WTC11 (cell line): ENCODE data around the gene LYPD6. TPM values are rescaled to one million over a fixed set of nuclear protein-coding genes. Genes with fewer than 3 reads are reported as not detected.

Source experiments
- ATAC-seq: fragments of 200-7000 bp; cut with Tn5 transposase; 2 replicates; pipeline ENCODE4 v1.10.0; 2021; ENCODE audit warnings: mild to moderate bottlenecking, moderate library complexity
- CTCF ChIA-PET: fragments of 300-600 bp; sonication (Branson Sonifier 250); formaldehyde crosslinking; loops from one replicate; lab custom pipeline; 2021; ENCODE audit warnings: antibody characterized with exemption; lab: Charles Lee
- POLR2A ChIA-PET: fragments of 350-600 bp; sonication (Branson Sonifier 250); formaldehyde crosslinking; loops from one replicate; lab custom pipeline; 2021; ENCODE audit warnings: antibody characterized with exemption; lab: Charles Lee
- DNase-seq: peaks from one replicate; pipeline ENCODE4 v3.0.0; 2021; ENCODE audit warnings: low spot score
- H3K27ac Mint-ChIP-seq: 2 replicates; pipeline ENCODE4 v1.8.0; 2021; ENCODE audit warnings: mixed read lengths
- H3K27me3 Mint-ChIP-seq: 2 replicates; pipeline ENCODE4 v1.8.0; 2021; ENCODE audit warnings: low read depth, mild to moderate bottlenecking, moderate library complexity, mixed read lengths
- H3K36me3 Mint-ChIP-seq: 2 replicates; pipeline ENCODE4 v1.8.0; 2021; ENCODE audit warnings: mixed read lengths
- H3K4me1 Mint-ChIP-seq: 2 replicates; pipeline ENCODE4 v1.8.0; 2022; ENCODE audit warnings: mixed read lengths
- H3K4me3 Mint-ChIP-seq: 2 replicates; pipeline ENCODE4 v1.8.0; 2021; ENCODE audit warnings: mild to moderate bottlenecking, moderate library complexity, mixed read lengths
- H3K9me3 Mint-ChIP-seq: 2 replicates; pipeline ENCODE4 v1.8.0; 2021; ENCODE audit warnings: mixed read lengths
- CREB1 ChIP-seq: sonication (generic); formaldehyde crosslinking; IDR thresholded peaks from 2 replicates; pipeline ENCODE4 v1.8.0; 2023; ENCODE audit warnings: mild to moderate bottlenecking, missing genetic modification reagents
- EMX1 ChIP-seq: fragments of 250-450 bp; sonication (Bioruptor Pico); IDR thresholded peaks from 2 replicates; pipeline ENCODE4 v1.8.0; 2021; ENCODE audit warnings: mild to moderate bottlenecking
- ETV6 ChIP-seq: sonication (generic); formaldehyde crosslinking; IDR thresholded peaks from 2 replicates; pipeline ENCODE4 v1.8.1; 2022; ENCODE audit warnings: mild to moderate bottlenecking, missing genetic modification reagents
- GTF2I ChIP-seq: fragments of 250-450 bp; sonication (Bioruptor Pico); conservative IDR thresholded peaks from 2 replicates; pipeline ENCODE4 v1.4.0; 2021; ENCODE audit warnings: mild to moderate bottlenecking
- HMGA2 ChIP-seq: fragments of 250-450 bp; sonication (Bioruptor Pico); IDR thresholded peaks from 2 replicates; pipeline ENCODE4 v1.4.0; 2021; ENCODE audit warnings: mild to moderate bottlenecking, moderate library complexity
- JUN ChIP-seq: sonication (generic); formaldehyde crosslinking; IDR thresholded peaks from 2 replicates; pipeline ENCODE4 v1.8.0; 2023; ENCODE audit warnings: mild to moderate bottlenecking, missing genetic modification reagents
- MXD4 ChIP-seq: fragments of 250-450 bp; sonication (Bioruptor Pico); IDR thresholded peaks from 2 replicates; pipeline ENCODE4 v1.8.0; 2021; ENCODE audit warnings: mild to moderate bottlenecking, moderate library complexity, borderline replicate concordance
- TP53 ChIP-seq: sonication (generic); formaldehyde crosslinking; IDR thresholded peaks from 2 replicates; pipeline ENCODE4 v1.8.1; 2023; ENCODE audit warnings: mild to moderate bottlenecking, missing genetic modification reagents
- ZNF121 ChIP-seq: sonication (generic); formaldehyde crosslinking; IDR thresholded peaks from 2 replicates; pipeline ENCODE4 v1.8.0; 2023; ENCODE audit warnings: missing genetic modification reagents
- ZNF219 ChIP-seq: sonication (generic); formaldehyde crosslinking; IDR thresholded peaks from 2 replicates; pipeline ENCODE4 v1.8.0; 2023; ENCODE audit warnings: missing genetic modification reagents, mild to moderate bottlenecking, borderline replicate concordance
- ZNF232 ChIP-seq: sonication (generic); formaldehyde crosslinking; IDR thresholded peaks from 2 replicates; pipeline ENCODE4 v1.8.0; 2022; ENCODE audit warnings: mild to moderate bottlenecking, missing genetic modification reagents
- ZNF396 ChIP-seq: fragments of 250-450 bp; sonication (Bioruptor Pico); IDR thresholded peaks from 2 replicates; pipeline ENCODE4 v1.8.0; 2021; ENCODE audit warnings: mild to moderate bottlenecking, moderate library complexity, borderline replicate concordance
- ZNF671 ChIP-seq: fragments of 250-450 bp; sonication (Bioruptor Pico); IDR thresholded peaks from 2 replicates; pipeline ENCODE4 v1.8.0; 2021; ENCODE audit warnings: mild to moderate bottlenecking
- total RNA-seq: library from RNA; stranded (reverse); gene quantifications from 3 replicates; pipeline ENCODE4 v1.2.3, GENCODE V29; 2021
- TF ChIP-seq, protein P1 (sequence below): fragments of 200-600 bp; IDR thresholded peaks from 2 replicates; pipeline ENCODE4 v1.8.0; 2022; ENCODE audit warnings: antibody characterized with exemption
- TF ChIP-seq, protein P2 (sequence below): sonication (generic); formaldehyde crosslinking; conservative IDR thresholded peaks from 2 replicates; pipeline ENCODE4 v1.8.1; 2023; ENCODE audit warnings: mild to moderate bottlenecking, low read depth, missing genetic modification reagents, moderate library complexity
- TF ChIP-seq, protein P3 (sequence below): sonication (generic); formaldehyde crosslinking; IDR thresholded peaks from 2 replicates; pipeline ENCODE4 v1.8.0; 2022; ENCODE audit warnings: missing genetic modification reagents
- TF ChIP-seq, protein P4 (sequence below): sonication (generic); formaldehyde crosslinking; IDR thresholded peaks from 2 replicates; pipeline ENCODE4 v1.8.1; 2023; ENCODE audit warnings: mild to moderate bottlenecking, missing genetic modification reagents, borderline replicate concordance
- TF ChIP-seq, protein P5 (sequence below): sonication (generic); formaldehyde crosslinking; IDR thresholded peaks from 2 replicates; pipeline ENCODE4 v1.8.1; 2023; ENCODE audit warnings: mild to moderate bottlenecking, missing genetic modification reagents

The LYPD6 gene
- total RNA-seq, 1 experiment from 2014 or later: 4.8 TPM

DNA sequence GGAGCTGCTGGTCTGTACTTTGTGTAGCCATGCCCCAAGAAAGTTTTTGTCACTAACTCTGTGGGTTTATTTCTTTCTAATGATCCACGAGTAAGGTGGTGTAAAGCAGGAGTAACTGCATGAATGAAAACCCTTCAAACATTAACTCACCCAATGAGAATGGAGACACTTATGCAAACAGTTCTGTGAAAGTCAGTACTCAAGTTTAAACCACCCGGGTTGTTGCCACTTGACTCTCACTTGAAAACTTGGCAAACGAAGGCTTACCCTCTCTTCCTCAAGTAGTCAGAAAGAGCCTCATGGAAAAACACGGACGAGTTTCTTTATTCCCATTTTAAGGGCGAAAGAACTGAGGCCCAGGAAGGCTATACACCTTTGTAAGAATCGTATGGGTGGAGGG lies 139.7 kb downstream of the LYPD6 start (continued):
- TF ChIP-seq TP53 (CRISPR knock-in tag) (no peak), ZNF219 (CRISPR knock-in tag) (no peak), ETV6 (CRISPR knock-in tag) (no peak), ZNF232 (no peak), ZNF121 (CRISPR knock-in tag) (no peak), HMGA2 (CRISPR knock-in tag) (no peak), ZNF671 (no peak)
- TF ChIP-seq, protein P1, sequence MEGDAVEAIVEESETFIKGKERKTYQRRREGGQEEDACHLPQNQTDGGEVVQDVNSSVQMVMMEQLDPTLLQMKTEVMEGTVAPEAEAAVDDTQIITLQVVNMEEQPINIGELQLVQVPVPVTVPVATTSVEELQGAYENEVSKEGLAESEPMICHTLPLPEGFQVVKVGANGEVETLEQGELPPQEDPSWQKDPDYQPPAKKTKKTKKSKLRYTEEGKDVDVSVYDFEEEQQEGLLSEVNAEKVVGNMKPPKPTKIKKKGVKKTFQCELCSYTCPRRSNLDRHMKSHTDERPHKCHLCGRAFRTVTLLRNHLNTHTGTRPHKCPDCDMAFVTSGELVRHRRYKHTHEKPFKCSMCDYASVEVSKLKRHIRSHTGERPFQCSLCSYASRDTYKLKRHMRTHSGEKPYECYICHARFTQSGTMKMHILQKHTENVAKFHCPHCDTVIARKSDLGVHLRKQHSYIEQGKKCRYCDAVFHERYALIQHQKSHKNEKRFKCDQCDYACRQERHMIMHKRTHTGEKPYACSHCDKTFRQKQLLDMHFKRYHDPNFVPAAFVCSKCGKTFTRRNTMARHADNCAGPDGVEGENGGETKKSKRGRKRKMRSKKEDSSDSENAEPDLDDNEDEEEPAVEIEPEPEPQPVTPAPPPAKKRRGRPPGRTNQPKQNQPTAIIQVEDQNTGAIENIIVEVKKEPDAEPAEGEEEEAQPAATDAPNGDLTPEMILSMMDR: no peak
- TF ChIP-seq, protein P2, sequence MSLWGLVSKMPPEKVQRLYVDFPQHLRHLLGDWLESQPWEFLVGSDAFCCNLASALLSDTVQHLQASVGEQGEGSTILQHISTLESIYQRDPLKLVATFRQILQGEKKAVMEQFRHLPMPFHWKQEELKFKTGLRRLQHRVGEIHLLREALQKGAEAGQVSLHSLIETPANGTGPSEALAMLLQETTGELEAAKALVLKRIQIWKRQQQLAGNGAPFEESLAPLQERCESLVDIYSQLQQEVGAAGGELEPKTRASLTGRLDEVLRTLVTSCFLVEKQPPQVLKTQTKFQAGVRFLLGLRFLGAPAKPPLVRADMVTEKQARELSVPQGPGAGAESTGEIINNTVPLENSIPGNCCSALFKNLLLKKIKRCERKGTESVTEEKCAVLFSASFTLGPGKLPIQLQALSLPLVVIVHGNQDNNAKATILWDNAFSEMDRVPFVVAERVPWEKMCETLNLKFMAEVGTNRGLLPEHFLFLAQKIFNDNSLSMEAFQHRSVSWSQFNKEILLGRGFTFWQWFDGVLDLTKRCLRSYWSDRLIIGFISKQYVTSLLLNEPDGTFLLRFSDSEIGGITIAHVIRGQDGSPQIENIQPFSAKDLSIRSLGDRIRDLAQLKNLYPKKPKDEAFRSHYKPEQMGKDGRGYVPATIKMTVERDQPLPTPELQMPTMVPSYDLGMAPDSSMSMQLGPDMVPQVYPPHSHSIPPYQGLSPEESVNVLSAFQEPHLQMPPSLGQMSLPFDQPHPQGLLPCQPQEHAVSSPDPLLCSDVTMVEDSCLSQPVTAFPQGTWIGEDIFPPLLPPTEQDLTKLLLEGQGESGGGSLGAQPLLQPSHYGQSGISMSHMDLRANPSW (CRISPR knock-in tag): no peak
- TF ChIP-seq, protein P3, sequence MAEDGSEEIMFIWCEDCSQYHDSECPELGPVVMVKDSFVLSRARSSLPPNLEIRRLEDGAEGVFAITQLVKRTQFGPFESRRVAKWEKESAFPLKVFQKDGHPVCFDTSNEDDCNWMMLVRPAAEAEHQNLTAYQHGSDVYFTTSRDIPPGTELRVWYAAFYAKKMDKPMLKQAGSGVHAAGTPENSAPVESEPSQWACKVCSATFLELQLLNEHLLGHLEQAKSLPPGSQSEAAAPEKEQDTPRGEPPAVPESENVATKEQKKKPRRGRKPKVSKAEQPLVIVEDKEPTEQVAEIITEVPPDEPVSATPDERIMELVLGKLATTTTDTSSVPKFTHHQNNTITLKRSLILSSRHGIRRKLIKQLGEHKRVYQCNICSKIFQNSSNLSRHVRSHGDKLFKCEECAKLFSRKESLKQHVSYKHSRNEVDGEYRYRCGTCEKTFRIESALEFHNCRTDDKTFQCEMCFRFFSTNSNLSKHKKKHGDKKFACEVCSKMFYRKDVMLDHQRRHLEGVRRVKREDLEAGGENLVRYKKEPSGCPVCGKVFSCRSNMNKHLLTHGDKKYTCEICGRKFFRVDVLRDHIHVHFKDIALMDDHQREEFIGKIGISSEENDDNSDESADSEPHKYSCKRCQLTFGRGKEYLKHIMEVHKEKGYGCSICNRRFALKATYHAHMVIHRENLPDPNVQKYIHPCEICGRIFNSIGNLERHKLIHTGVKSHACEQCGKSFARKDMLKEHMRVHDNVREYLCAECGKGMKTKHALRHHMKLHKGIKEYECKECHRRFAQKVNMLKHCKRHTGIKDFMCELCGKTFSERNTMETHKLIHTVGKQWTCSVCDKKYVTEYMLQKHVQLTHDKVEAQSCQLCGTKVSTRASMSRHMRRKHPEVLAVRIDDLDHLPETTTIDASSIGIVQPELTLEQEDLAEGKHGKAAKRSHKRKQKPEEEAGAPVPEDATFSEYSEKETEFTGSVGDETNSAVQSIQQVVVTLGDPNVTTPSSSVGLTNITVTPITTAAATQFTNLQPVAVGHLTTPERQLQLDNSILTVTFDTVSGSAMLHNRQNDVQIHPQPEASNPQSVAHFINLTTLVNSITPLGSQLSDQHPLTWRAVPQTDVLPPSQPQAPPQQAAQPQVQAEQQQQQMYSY (CRISPR knock-in tag): no peak
- TF ChIP-seq, all 79 proteins: peak for 0

DNA sequence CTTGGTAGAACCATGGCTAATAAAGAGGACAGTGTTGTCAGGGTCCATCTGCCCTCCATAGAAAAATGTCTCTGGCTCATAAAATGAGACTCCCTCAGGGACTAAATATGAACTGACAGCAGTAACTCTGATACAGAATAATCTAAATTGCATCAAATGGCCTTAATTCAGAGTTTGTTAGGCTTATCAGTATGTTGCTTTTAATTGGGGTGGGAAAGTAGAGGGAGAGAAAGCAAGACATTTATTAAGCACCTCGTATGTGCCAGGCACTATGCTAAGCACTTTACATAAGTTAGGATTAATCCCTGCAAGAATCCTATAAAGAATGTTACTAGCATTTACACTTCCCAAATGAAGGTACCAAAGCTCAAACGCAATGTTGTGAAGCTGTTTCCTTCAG lies 142.0 kb downstream of the LYPD6 start:
- ChIA-PET CTCF (no interaction called here), POLR2A (no interaction called here)
- no peak overlapping the region for H3K4me3 Mint-ChIP-seq
- H3K27ac Mint-ChIP-seq: no peak overlapping the region
- DNase-seq (no peak), ATAC-seq (no peak)
- TF ChIP-seq, protein P4, sequence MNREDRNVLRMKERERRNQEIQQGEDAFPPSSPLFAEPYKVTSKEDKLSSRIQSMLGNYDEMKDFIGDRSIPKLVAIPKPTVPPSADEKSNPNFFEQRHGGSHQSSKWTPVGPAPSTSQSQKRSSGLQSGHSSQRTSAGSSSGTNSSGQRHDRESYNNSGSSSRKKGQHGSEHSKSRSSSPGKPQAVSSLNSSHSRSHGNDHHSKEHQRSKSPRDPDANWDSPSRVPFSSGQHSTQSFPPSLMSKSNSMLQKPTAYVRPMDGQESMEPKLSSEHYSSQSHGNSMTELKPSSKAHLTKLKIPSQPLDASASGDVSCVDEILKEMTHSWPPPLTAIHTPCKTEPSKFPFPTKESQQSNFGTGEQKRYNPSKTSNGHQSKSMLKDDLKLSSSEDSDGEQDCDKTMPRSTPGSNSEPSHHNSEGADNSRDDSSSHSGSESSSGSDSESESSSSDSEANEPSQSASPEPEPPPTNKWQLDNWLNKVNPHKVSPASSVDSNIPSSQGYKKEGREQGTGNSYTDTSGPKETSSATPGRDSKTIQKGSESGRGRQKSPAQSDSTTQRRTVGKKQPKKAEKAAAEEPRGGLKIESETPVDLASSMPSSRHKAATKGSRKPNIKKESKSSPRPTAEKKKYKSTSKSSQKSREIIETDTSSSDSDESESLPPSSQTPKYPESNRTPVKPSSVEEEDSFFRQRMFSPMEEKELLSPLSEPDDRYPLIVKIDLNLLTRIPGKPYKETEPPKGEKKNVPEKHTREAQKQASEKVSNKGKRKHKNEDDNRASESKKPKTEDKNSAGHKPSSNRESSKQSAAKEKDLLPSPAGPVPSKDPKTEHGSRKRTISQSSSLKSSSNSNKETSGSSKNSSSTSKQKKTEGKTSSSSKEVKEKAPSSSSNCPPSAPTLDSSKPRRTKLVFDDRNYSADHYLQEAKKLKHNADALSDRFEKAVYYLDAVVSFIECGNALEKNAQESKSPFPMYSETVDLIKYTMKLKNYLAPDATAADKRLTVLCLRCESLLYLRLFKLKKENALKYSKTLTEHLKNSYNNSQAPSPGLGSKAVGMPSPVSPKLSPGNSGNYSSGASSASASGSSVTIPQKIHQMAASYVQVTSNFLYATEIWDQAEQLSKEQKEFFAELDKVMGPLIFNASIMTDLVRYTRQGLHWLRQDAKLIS: no peak
- TF ChIP-seq ZNF396 (CRISPR knock-in tag) (no peak), GTF2I (no peak), CREB1 (CRISPR knock-in tag) (no peak), JUN (CRISPR knock-in tag) (no peak), MXD4 (CRISPR knock-in tag) (no peak), EMX1 (no peak)
- TF ChIP-seq, protein P5, sequence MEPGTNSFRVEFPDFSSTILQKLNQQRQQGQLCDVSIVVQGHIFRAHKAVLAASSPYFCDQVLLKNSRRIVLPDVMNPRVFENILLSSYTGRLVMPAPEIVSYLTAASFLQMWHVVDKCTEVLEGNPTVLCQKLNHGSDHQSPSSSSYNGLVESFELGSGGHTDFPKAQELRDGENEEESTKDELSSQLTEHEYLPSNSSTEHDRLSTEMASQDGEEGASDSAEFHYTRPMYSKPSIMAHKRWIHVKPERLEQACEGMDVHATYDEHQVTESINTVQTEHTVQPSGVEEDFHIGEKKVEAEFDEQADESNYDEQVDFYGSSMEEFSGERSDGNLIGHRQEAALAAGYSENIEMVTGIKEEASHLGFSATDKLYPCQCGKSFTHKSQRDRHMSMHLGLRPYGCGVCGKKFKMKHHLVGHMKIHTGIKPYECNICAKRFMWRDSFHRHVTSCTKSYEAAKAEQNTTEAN (CRISPR knock-in tag): no peak
- no peaks in the 10 kb centered on the region for H3K27me3 Mint-ChIP-seq
- H3K4me1 Mint-ChIP-seq: no peaks in the 10 kb centered on the region
- 0 out of 2 replicates have a peak, but pooled peaks cover 2% of the 10 kb centered on the region for H3K36me3 Mint-ChIP-seq
- peaks cover 3% of the 10 kb centered on the region; the same call in 1 of the 2 replicates for H3K9me3 Mint-ChIP-seq
